Measurements from ENCODE around the gene FGF14.

- TF ChIP-seq CTCF (IDR thresholded peaks at IDR 0.05) (no peak), POLR2A (IDR thresholded peaks at IDR 0.05) (no peak), EP300 (IDR thresholded peaks at IDR 0.05; ENCODE audit: low read depth) (no peak), POLR2AphosphoS5 (IDR thresholded peaks at IDR 0.05) (no peak)
These were observed 590.0 kb downstream of the FGF14 start for GRCh38 chr13:101811881-101812280.
